HCT116 (cell line): ENCODE data around the gene HPX. TPM values are rescaled to one million over a fixed set of nuclear protein-coding genes. Genes with fewer than 3 reads are reported as not detected.
A peak's percentile ranks its signal among the peaks of the same experiment; 100 is the strongest.

Experiments used
- ATAC-seq: fragments of 200-7000 bp; cut with Tn5 transposase; 2 replicates; pipeline ENCODE4 v1.9.1; 2020; ENCODE audit warnings: mild to moderate bottlenecking, moderate library complexity
- BruUV-seq: library from RNA; stranded (reverse); fragments of 400-500 nt; replicated peaks from 2 replicates; lab custom pipeline; 2021; lab: Mats Ljungman, UMichigan
- CTCF ChIA-PET: fragments of 300-600 bp; sonication (Branson Sonifier 250); formaldehyde crosslinking; loops from one replicate; lab custom pipeline; 2021; ENCODE audit warnings: antibody characterized with exemption; lab: Charles Lee
- POLR2A ChIA-PET: fragments of 300-600, 350-600 bp; sonication (Branson Sonifier 250); formaldehyde crosslinking; loops from one replicate; lab custom pipeline; 2021; ENCODE audit warnings: antibody characterized with exemption; lab: Charles Lee
- RAD21 ChIA-PET, 2 experiments: fragments of 300-600 bp; sonication (Branson Sonifier 250); formaldehyde crosslinking; loops; one replicate each; lab custom pipeline; 2023; ENCODE audit warnings: low total read pairs in 2 of 2; ENCODE audit not compliant: uncharacterized antibody in 2 of 2, unreplicated experiment in 2 of 2, low non-redundant PET in 1 of 2; lab: Charles Lee
- DNase-seq: peaks from one replicate; pipeline ENCODE4 v3.0.0-alpha.2; 2010; ENCODE audit warnings: low read depth, low spot score
- H2AFZ ChIP-seq: fragments of 200-600 bp; shearing (Covaris generic), sonication (generic); 2 replicates; pipeline ENCODE4 v1.6.1; 2017; ENCODE audit warnings: low read depth, mixed run types, mixed read lengths, antibody characterized with exemption, low read length; ENCODE audit not compliant: poor library complexity, severe bottlenecking
- H3K27ac ChIP-seq: 2 replicates; pipeline ENCODE4 v1.5.1; 2012; ENCODE audit warnings: low read depth, low read length
- H3K27me3 ChIP-seq: fragments of 200-600 bp; sonication (generic); 2 replicates; pipeline ENCODE4 v1.6.1; 2016; ENCODE audit warnings: mixed run types, low read length, mixed read lengths; ENCODE audit not compliant: insufficient read depth
- H3K36me3 ChIP-seq, 2 experiments: fragments of 200-500 bp in 1 of 2; fragments of 200-600 bp in 1 of 2; sonication (Bioruptor generic) in 1 of 2; sonication (generic) in 1 of 2; 2 replicates each; pipeline versions ENCODE4 v1.5.1 to v1.6.1; 2014 to 2016; ENCODE audit warnings: low read length in 2 of 2, inconsistent platforms in 1 of 2, mixed read lengths in 1 of 2, mixed run types in 1 of 2; ENCODE audit not compliant: insufficient read depth in 2 of 2, control insufficient read depth in 1 of 2
- H3K4me1 ChIP-seq, 2 experiments: fragments of 200-600 bp in 1 of 2; sonication (generic) in 1 of 2; 2 replicates each; pipeline versions ENCODE4 v1.5.1 to v1.6.1; 2012 to 2017; ENCODE audit warnings: low read length in 2 of 2, inconsistent platforms in 1 of 2, mild to moderate bottlenecking in 1 of 2, mixed read lengths in 1 of 2, mixed run types in 1 of 2, moderate library complexity in 1 of 2; ENCODE audit not compliant: insufficient read depth in 2 of 2, control insufficient read depth in 1 of 2
- H3K4me2 ChIP-seq: fragments of 200-600 bp; sonication (generic); 2 replicates; pipeline ENCODE4 v1.6.1; 2017; ENCODE audit warnings: mixed run types, low read length, mixed read lengths
- H3K4me3 ChIP-seq, 2 experiments: fragments of 200-600 bp in 1 of 2; sonication (generic) in 1 of 2; replicated peaks in 1 of 2; 2 replicates each; pipeline ENCODE4 v1.5.1; 2011 to 2016; ENCODE audit warnings: low read length in 2 of 2, control low read depth in 1 of 2, low read depth in 1 of 2, mild to moderate bottlenecking in 1 of 2, mixed read lengths in 1 of 2, mixed run types in 1 of 2
- H3K79me2 ChIP-seq: fragments of 200-600 bp; sonication (generic); 2 replicates; pipeline ENCODE4 v1.6.1; 2017; ENCODE audit warnings: mild to moderate bottlenecking, mixed run types, low read length, moderate library complexity, mixed read lengths; ENCODE audit not compliant: insufficient read depth
- H3K9ac ChIP-seq: fragments of 200-600 bp; sonication (generic); 2 replicates; pipeline ENCODE4 v1.6.1; 2016; ENCODE audit warnings: low read length, mixed read lengths
- H3K9me2 ChIP-seq: fragments of 200-600 bp; sonication (generic), shearing (Covaris generic); 2 replicates; pipeline ENCODE4 v1.6.1; 2017; ENCODE audit warnings: mixed run types, mild to moderate bottlenecking, moderate library complexity; ENCODE audit not compliant: insufficient read depth
- H3K9me3 ChIP-seq, 2 experiments: fragments of 200-500 bp in 1 of 2; fragments of 200-600 bp in 1 of 2; sonication (Bioruptor generic) in 1 of 2; sonication (generic) in 1 of 2; 2 replicates each; pipeline ENCODE4 v1.6.1; 2014 to 2017; ENCODE audit warnings: low read length in 2 of 2, mixed read lengths in 2 of 2, inconsistent platforms in 1 of 2, low read depth in 1 of 2, mild to moderate bottlenecking in 1 of 2, mixed run types in 1 of 2, moderate library complexity in 1 of 2; ENCODE audit not compliant: control insufficient read depth in 1 of 2, insufficient read depth in 1 of 2
- H4K20me1 ChIP-seq: fragments of 200-600 bp; sonication (generic), shearing (Covaris generic); 2 replicates; pipeline ENCODE4 v1.6.1; 2017; ENCODE audit warnings: mixed run types, mild to moderate bottlenecking, moderate library complexity; ENCODE audit not compliant: insufficient read depth
- CBX3 ChIP-seq: IDR thresholded peaks from 2 replicates; pipeline ENCODE4 v1.6.1; 2012; ENCODE audit warnings: low read depth
- CEBPB ChIP-seq: IDR thresholded peaks from 2 replicates; pipeline ENCODE4 v1.6.1; 2012; ENCODE audit warnings: low read depth
- ELF1 ChIP-seq: IDR thresholded peaks from 2 replicates; pipeline ENCODE4 v1.6.1; 2012; ENCODE audit warnings: low read depth, borderline replicate concordance
- EZH2 ChIP-seq: fragments of 200-600 bp; sonication (generic); IDR thresholded peaks from 2 replicates; pipeline ENCODE4 v1.6.1; 2017; ENCODE audit warnings: antibody characterized with exemption, mixed run types
- EZH2phosphoT487 ChIP-seq: fragments of 200-600 bp; IDR thresholded peaks from 2 replicates; pipeline ENCODE4 v1.6.1; 2018; ENCODE audit warnings: antibody characterized with exemption, borderline replicate concordance
- POLR2A ChIP-seq: IDR thresholded peaks from 2 replicates; pipeline ENCODE4 v1.7.0; 2011; ENCODE audit warnings: borderline replicate concordance; ENCODE audit not compliant: insufficient read depth, insufficient read length; ENCODE audit errors: extremely low read depth
- POLR2AphosphoS5 ChIP-seq: IDR thresholded peaks from 2 replicates; pipeline ENCODE4 v1.6.1; 2011; ENCODE audit warnings: mild to moderate bottlenecking, low read depth, low read length, moderate library complexity
- RAD21 ChIP-seq: IDR thresholded peaks from 2 replicates; pipeline ENCODE4 v1.6.1; 2012; ENCODE audit warnings: low read depth, mild to moderate bottlenecking
- SIN3A ChIP-seq: IDR thresholded peaks from 2 replicates; pipeline ENCODE4 v1.6.1; 2012; ENCODE audit warnings: low read depth
- SP1 ChIP-seq: IDR thresholded peaks from 2 replicates; pipeline ENCODE4 v1.6.1; 2012; ENCODE audit warnings: low read depth
- SRF ChIP-seq: IDR thresholded peaks from 2 replicates; pipeline ENCODE4 v1.6.1; 2012; ENCODE audit warnings: low read depth
- TCF7L2 ChIP-seq: IDR thresholded peaks from 2 replicates; pipeline ENCODE4 v1.7.0; 2011; ENCODE audit warnings: borderline replicate concordance, inconsistent platforms; ENCODE audit not compliant: insufficient read depth, insufficient read length; ENCODE audit errors: extremely low read depth
- YY1 ChIP-seq: IDR thresholded peaks from 2 replicates; pipeline ENCODE4 v1.6.1; 2011; ENCODE audit warnings: low read length, low read depth, moderate library complexity, mild to moderate bottlenecking; ENCODE audit not compliant: insufficient replicate concordance; ENCODE audit errors: extremely low read depth
- ZFX ChIP-seq: fragments of 450-650 bp; IDR thresholded peaks from 2 replicates; pipeline ENCODE4 v1.6.1; 2017
- intact Hi-C: fragments of 100-400 bp; cut with micrococcal nuclease; formaldehyde crosslinking; loops from 2 replicates; pipeline ENCODE4 v1.10.0; 2022
- total RNA-seq: library from RNA; stranded (reverse); gene quantifications from one replicate; pipeline ENCODE4 v1.2.1, GENCODE V29; 2021; ENCODE audit not compliant: unreplicated experiment
- TF ChIP-seq, protein P1 (sequence below): IDR thresholded peaks from 2 replicates; pipeline ENCODE4 v1.6.1; 2012
- TF ChIP-seq, protein P2 (sequence below): IDR thresholded peaks from 2 replicates; pipeline ENCODE4 v1.6.1; 2011; ENCODE audit warnings: mild to moderate bottlenecking, low read length, moderate library complexity; ENCODE audit not compliant: insufficient replicate concordance; ENCODE audit errors: extremely low read depth
- TF ChIP-seq, protein P3 (sequence below): IDR thresholded peaks from 2 replicates; pipeline ENCODE4 v1.6.1; 2012

HPX gene
- total RNA-seq, 1 experiment from 2014 or later: 4.6 TPM

DNA sequence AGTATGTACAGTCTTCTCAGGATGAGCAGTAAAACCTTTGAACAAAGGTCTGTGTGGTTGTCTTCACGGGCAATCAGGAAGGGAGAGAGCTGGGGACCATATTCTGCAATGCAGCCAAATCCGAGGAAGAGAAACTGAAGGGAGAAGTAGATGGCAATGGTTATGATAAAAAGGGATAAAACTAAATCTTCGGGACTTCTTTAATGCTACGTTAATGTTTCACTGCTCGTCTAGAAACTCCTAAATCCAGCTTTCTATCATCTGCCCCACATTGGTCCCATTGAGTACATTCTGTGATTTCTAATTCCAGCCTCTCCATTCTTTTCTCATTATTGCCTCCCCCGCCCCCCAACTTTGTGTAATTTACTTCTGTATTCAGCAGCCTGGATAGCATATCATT, 42.2 kb upstream of the HPX start:
- Histone ChIP-seq H2AFZ (no peak overlapping the region), H3K4me3 (no peak overlapping the region), H3K79me2 (peaks cover 52% of the 10 kb centered on the region), H3K27ac (no peak overlapping the region), H3K4me2 (peak overlapping the region; percentile 93; the same call in 1 of the 2 replicates), H3K9ac (no peak overlapping the region; the same call in 1 of the 2 replicates), H3K36me3 (peaks cover 28 to 62% of the 10 kb centered on the region in 2 experiments), H3K4me1 (peaks cover 13 to 21% of the 10 kb centered on the region in 2 experiments; a peak in 3 of 4 replicates), H3K9me2 (no peaks in the 10 kb centered on the region), H3K9me3 (no peaks in the 10 kb centered on the region), H4K20me1 (no peaks in the 10 kb centered on the region; the same call in 1 of the 2 replicates), H3K27me3 (no peaks in the 10 kb centered on the region)
- CTCF ChIA-PET: no interaction called here
- no peak for DNase-seq
- RAD21 ChIA-PET: no interaction called here
- no peak for TF ChIP-seq YY1
- POLR2A ChIA-PET: no interaction called here
- BruUV-seq: no TSS peak
- ATAC-seq: no peak
- intact Hi-C loops: no loop called here

DNA sequence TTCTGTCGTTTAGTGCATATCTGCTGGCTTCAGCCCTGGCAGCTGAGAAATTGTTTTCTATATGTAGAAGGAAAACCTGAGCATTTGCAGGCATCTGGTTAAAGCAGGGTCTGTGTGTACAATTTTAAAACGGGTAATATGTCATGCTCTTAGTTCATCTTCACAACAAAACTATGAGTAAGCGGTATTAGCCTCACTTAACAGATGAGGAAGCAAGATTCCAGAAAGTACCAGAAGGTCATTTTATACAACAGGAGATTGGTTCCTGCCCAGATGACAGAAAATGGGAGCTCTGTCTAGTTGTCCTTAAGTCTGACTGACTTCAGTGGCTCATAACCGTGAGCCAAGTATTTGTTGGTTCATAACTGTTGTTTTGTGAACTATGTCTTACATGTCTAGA, 41.7 kb upstream of the HPX start:
- peaks cover 52% of the 10 kb centered on the region for H3K79me2 ChIP-seq
- H3K4me1 ChIP-seq: peaks cover 13 to 21% of the 10 kb centered on the region in 2 experiments; a peak in 3 of 4 replicates
- ChIA-PET RAD21 (no interaction called here), POLR2A (no interaction called here), CTCF (interaction anchor here (1.1 to 1.5 kb wide), 2 partner anchors 44 to 103 kb away, joined by 3 to 11 read pairs; no protein-coding TSS in a partner anchor)
- no peaks in the 10 kb centered on the region; the same call in 1 of the 2 replicates for H4K20me1 ChIP-seq
- peak overlapping the region; percentile 57; the same call in 1 of the 2 replicates for H3K27ac ChIP-seq
- peaks cover 25 to 64% of the 10 kb centered on the region in 2 experiments for H3K36me3 ChIP-seq
- H3K9me3 ChIP-seq: no peaks in the 10 kb centered on the region
- peak overlapping the region; percentile 93 for H3K9ac ChIP-seq
- peak overlapping the region; percentile 86 to 96 for H3K4me3 ChIP-seq
- H3K27me3 ChIP-seq: no peaks in the 10 kb centered on the region
- H3K4me2 ChIP-seq: peak overlapping the region; percentile 93
- H3K9me2 ChIP-seq: no peaks in the 10 kb centered on the region
- TF ChIP-seq EZH2phosphoT487: no peak
- no peak for TF ChIP-seq ELF1
- no peak for TF ChIP-seq SP1
- TF ChIP-seq SIN3A: no peak
- TF ChIP-seq YY1: no peak
- TF ChIP-seq POLR2A: no peak
- TF ChIP-seq ZFX: no peak
- no peak for TF ChIP-seq EZH2
- no peak for TF ChIP-seq TCF7L2
- no peak for TF ChIP-seq CBX3
- TF ChIP-seq, protein P1, sequence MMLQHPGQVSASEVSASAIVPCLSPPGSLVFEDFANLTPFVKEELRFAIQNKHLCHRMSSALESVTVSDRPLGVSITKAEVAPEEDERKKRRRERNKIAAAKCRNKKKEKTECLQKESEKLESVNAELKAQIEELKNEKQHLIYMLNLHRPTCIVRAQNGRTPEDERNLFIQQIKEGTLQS: no peak
- TF ChIP-seq CEBPB: no peak
- no peak for TF ChIP-seq SRF
- TF ChIP-seq, protein P2, sequence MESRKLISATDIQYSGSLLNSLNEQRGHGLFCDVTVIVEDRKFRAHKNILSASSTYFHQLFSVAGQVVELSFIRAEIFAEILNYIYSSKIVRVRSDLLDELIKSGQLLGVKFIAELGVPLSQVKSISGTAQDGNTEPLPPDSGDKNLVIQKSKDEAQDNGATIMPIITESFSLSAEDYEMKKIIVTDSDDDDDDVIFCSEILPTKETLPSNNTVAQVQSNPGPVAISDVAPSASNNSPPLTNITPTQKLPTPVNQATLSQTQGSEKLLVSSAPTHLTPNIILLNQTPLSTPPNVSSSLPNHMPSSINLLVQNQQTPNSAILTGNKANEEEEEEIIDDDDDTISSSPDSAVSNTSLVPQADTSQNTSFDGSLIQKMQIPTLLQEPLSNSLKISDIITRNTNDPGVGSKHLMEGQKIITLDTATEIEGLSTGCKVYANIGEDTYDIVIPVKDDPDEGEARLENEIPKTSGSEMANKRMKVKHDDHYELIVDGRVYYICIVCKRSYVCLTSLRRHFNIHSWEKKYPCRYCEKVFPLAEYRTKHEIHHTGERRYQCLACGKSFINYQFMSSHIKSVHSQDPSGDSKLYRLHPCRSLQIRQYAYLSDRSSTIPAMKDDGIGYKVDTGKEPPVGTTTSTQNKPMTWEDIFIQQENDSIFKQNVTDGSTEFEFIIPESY: no peak
- TF ChIP-seq, protein P3, sequence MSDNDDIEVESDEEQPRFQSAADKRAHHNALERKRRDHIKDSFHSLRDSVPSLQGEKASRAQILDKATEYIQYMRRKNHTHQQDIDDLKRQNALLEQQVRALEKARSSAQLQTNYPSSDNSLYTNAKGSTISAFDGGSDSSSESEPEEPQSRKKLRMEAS: no peak
- no peak for TF ChIP-seq POLR2AphosphoS5
- TF ChIP-seq RAD21: no peak
- no peak overlapping the region for H2AFZ ChIP-seq
- DNase-seq (no peak), ATAC-seq (no peak)
- no TSS peak for BruUV-seq
- intact Hi-C loops: no loop called here
